Measurements from ENCODE around the gene TSPYL4.

The TSPYL4 gene

DNA sequence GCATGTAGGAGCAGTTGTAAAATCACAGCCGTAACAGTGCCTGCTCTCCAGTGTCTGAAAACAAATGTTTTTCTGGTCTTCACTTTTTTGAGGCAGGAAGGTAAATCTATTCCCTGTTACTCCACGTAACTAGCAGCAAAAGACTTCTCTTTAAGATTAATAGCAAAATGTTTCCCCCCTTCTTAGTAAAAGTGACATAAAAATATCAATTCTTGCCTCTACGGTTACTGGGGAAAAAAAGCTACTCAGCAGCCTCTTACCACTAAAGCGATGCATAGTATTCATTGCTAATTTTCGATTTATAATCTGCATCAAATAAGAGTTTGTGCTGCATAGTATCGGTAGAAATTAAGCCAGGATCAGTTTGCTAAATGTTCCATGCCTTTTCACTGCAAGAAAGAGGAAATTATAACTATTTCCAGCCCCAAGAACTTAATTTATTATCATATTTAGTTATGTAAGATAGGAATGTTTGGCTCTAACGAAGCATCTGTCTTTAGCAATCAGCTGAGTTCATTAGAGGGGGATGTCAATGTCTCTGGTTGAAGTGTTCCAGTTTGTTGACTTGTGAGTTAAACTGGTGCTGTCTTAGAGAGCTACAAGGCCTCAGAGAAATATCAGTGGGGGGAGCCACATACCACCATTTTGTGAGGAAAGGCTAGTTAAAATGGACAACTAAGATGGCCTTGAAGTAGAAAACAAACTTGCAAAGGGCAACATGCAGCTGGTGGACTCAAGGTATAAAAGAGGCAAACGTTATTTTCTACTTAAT is 26.5 kb upstream of the TSPYL4 start:
- no peak for DNase-seq (ENCODE audit: extremely low read depth, low read depth)
- TF ChIP-seq, protein P1, sequence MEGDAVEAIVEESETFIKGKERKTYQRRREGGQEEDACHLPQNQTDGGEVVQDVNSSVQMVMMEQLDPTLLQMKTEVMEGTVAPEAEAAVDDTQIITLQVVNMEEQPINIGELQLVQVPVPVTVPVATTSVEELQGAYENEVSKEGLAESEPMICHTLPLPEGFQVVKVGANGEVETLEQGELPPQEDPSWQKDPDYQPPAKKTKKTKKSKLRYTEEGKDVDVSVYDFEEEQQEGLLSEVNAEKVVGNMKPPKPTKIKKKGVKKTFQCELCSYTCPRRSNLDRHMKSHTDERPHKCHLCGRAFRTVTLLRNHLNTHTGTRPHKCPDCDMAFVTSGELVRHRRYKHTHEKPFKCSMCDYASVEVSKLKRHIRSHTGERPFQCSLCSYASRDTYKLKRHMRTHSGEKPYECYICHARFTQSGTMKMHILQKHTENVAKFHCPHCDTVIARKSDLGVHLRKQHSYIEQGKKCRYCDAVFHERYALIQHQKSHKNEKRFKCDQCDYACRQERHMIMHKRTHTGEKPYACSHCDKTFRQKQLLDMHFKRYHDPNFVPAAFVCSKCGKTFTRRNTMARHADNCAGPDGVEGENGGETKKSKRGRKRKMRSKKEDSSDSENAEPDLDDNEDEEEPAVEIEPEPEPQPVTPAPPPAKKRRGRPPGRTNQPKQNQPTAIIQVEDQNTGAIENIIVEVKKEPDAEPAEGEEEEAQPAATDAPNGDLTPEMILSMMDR (IDR thresholded peaks at IDR 0.05; ENCODE audit: low read depth, low read length): no peak

DNA sequence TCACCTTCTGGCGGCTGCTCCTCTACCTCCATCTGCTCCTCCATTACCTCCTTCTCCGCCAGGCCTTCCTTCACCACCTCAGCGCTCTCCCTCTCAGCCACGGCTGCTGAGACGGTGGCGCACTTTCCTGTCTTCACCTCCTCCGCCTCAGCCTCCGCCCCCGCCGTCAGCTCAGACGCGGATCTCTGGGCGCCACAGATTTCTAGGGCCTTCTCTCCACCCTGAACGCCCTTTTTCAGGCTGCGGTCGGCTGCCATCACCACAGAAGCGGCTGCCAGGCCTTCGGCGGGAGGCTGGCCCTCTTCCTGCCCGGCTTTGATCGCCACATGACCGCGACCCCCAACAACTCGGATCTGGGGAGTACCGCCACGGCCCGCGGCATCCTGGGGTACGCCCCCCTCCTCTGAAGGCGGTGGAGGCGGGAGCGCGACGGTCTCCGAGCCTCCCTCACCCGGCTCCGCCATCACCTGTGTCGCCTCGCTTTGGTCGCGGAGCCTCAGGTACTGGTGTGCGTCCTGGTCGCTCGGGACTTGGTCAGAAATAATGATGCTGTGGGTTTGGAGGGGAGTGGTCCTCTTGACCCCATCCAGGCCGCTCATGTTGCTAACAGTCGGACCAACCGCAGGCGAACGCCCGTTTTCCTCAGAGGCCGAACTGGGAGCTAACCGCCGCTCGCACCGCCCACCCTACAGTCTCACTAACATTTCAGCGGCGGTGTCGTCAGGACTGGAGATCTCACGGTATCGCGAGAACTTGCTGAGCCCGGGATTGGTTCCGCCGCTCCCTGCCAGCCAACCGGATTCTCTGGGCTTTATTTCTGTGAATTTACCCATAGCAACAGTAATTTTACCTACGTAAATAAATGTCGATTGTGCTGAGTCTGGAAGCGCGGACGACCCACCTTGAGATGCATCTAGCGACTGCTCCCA is 25.6 kb upstream of the TSPYL4 start, which contains the start of gene TSPYL1:
Gene TSPYL1, minus strand, starts transcription at position 699 of the 929 bp plus-strand sequence. Its CDS starts 100 bp downstream, at position 599.
- TF ChIP-seq, protein P1 (IDR thresholded peaks at IDR 0.05; ENCODE audit: low read depth, low read length): no peak; the same call in 1 of the 2 replicates
- peak; percentile 93 for DNase-seq (ENCODE audit: extremely low read depth, low read depth)

DNA sequence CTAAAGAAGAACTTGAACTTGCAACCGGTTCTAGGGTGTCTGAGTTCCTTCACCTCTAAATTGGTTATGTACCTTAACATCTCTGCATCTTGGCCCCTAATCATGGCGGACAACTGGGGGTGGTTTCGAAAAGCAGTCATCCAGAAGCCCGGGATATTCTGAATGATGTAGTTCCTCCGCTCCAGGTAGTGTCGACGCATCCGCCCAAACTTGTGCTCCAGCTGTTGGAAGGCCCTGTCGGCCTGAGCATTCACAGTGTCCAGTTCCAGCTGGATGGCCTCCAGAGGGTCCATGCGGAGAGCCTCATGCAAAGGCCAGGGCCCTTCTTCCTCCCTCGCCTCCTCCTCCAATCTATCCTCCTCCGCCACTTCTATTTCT is 25.0 kb upstream of the TSPYL4 start:
- TF ChIP-seq, protein P1 (IDR thresholded peaks at IDR 0.05; ENCODE audit: low read depth, low read length): no peak
- no peak for DNase-seq (ENCODE audit: extremely low read depth, low read depth)

DNA sequence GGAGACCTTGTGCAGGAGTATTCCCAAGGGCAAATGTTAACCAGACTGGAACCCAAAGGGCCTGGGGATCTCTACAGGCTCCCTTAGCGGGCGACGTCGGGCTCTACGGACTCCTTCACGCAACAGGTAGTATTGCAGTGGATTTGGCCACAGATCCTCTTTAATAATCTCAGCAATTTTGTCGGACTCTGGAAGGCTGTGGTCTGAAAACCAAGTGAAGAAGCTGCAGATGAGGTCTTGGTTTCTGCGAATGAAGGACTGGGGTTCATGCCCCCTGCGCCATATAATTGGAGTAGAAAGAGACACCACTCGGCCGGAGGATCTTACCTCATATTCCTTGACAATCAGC is 24.6 kb upstream of the TSPYL4 start:
- DNase-seq (ENCODE audit: extremely low read depth, low read depth): no peak
- TF ChIP-seq, protein P1 (IDR thresholded peaks at IDR 0.05; ENCODE audit: low read depth, low read length): no peak

DNA sequence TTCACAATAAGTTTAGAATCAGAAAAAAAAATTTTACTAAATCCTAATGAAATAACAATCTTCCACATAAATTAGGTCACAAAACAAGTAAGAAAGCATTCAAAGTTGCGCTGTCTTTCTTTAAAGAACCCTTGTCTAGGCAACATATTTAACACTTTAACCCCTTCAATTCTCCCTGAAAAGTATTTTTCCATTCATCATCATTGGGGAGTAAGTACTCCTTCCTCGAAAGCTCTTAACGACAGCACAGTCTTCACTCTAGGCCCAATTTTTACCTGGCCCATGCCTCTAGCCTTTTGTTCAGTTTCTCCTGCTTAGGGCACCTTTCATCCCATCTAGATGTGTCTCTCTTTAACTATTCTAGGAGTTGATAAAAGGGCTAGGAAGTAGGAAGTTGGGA is 23.2 kb upstream of the TSPYL4 start:
- DNase-seq (ENCODE audit: extremely low read depth, low read depth): no peak
- TF ChIP-seq, protein P1 (IDR thresholded peaks at IDR 0.05; ENCODE audit: low read depth, low read length): no peak

DNA sequence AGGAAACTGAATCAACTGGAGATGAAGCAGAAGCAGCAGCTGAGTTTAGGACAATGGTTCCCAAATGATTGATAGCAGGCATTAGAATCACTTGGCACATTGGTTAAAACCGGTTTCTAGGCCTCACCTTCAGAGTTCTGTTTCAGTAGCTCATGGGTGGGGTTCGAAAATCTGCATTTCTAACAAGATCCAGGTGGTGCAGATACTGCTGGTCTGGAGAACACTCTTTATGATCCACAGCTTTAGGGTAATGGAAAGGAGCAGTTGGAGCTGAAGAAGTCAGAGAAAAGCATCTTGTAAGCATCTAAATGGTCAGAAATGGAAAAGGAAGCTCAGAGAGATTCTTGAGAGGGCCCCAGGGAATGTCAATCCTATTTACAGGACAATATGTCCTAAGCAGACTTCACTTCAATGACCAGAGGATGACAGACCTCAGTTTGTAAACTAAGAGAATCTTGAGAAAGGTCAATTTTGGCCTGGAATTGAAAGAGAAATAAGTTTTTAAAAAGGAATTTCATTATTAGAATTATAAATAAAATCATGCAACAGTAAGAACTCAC is 17.4 kb upstream of the TSPYL4 start:
- no peak for DNase-seq (ENCODE audit: extremely low read depth, low read depth)
- TF ChIP-seq, protein P1 (IDR thresholded peaks at IDR 0.05; ENCODE audit: low read depth, low read length): no peak

All from AG09319 (cell line).